Keratinocyte (primary cell): ENCODE data around the gene GPATCH1. TPM values are rescaled to one million over a fixed set of nuclear protein-coding genes. Genes with fewer than 3 reads are reported as not detected.

ENCODE experiments used
- DNase-seq: peaks from one replicate; pipeline ENCODE4 v3.0.0-alpha.2; 2011; ENCODE audit warnings: low read depth, missing footprints, low spot score
- FAIRE-seq: peaks from 2 replicates; lab custom pipeline; 2011; peaks lifted over from hg19 to GRCh38; lab: Jason Lieb, UNC
- H2AFZ ChIP-seq: 2 replicates; pipeline ENCODE4 v1.6.0; 2012; ENCODE audit warnings: low read length, control low read depth, inconsistent platforms; ENCODE audit not compliant: control insufficient read depth
- H3K27ac ChIP-seq: 2 replicates; pipeline ENCODE4 v1.5.1; 2011; ENCODE audit warnings: low read length; ENCODE audit not compliant: control insufficient read depth, insufficient read depth
- H3K27me3 ChIP-seq: 3 replicates; pipeline ENCODE4 v1.6.0; 2011; ENCODE audit warnings: low read length; ENCODE audit not compliant: control insufficient read depth, insufficient read depth; ENCODE audit errors: extremely low read depth
- H3K36me3 ChIP-seq, 2 experiments: 2 replicates in 1 of 2; 3 replicates in 1 of 2; pipeline ENCODE4 v1.5.1; 2011; ENCODE audit warnings: low read length in 2 of 2, mild to moderate bottlenecking in 1 of 2; ENCODE audit not compliant: control insufficient read depth in 2 of 2, insufficient read depth in 2 of 2; ENCODE audit errors: extremely low read depth in 1 of 2
- H3K4me1 ChIP-seq: 3 replicates; pipeline ENCODE4 v1.5.1; 2011; ENCODE audit warnings: low read length; ENCODE audit not compliant: control insufficient read depth, insufficient read depth; ENCODE audit errors: extremely low read depth
- H3K4me2 ChIP-seq: 3 replicates; pipeline ENCODE4 v1.6.0; 2011; ENCODE audit warnings: low read depth, low read length; ENCODE audit not compliant: control insufficient read depth, insufficient read depth; ENCODE audit errors: extremely low read depth
- H3K4me3 ChIP-seq, 3 experiments: fragments of 200-600 bp in 1 of 3; sonication (generic) in 1 of 3; 2 replicates in 2 of 3; 3 replicates in 1 of 3; pipeline ENCODE4 v1.5.1; 2011 to 2016; ENCODE audit warnings: low read length in 3 of 3, mild to moderate bottlenecking in 3 of 3, control low read depth in 2 of 3, inconsistent platforms in 1 of 3, low read depth in 1 of 3, mixed read lengths in 1 of 3, mixed run types in 1 of 3, moderate library complexity in 1 of 3; ENCODE audit not compliant: control insufficient read depth in 2 of 3, insufficient read depth in 2 of 3; ENCODE audit errors: extremely low read depth in 1 of 3
- H3K79me2 ChIP-seq: 2 replicates; pipeline ENCODE4 v1.6.0; 2012; ENCODE audit warnings: low read length; ENCODE audit not compliant: control insufficient read depth, insufficient read depth
- H3K9ac ChIP-seq: 3 replicates; pipeline ENCODE4 v1.6.0; 2011; ENCODE audit warnings: low read length; ENCODE audit not compliant: control insufficient read depth, insufficient read depth; ENCODE audit errors: extremely low read depth
- H3K9me1 ChIP-seq: 3 replicates; pipeline ENCODE4 v1.6.0; 2011; ENCODE audit warnings: low read length; ENCODE audit not compliant: control insufficient read depth, insufficient read depth; ENCODE audit errors: extremely low read depth
- H3K9me3 ChIP-seq: 2 replicates; pipeline ENCODE4 v1.5.1; 2012; ENCODE audit warnings: low read depth, low read length; ENCODE audit not compliant: control insufficient read depth
- H4K20me1 ChIP-seq: 3 replicates; pipeline ENCODE4 v1.6.0; 2011; ENCODE audit warnings: low read length; ENCODE audit not compliant: control insufficient read depth, insufficient read depth; ENCODE audit errors: extremely low read depth
- EZH2 ChIP-seq: IDR thresholded peaks from one replicate; pipeline ENCODE4 v1.6.1; 2012; ENCODE audit warnings: inconsistent platforms, mild to moderate bottlenecking, low read length, moderate library complexity
- dilution Hi-C: fragments of 300-500 bp; cut with MboI; formaldehyde crosslinking; loops from one replicate; pipeline ENCODE4 v1.7.0; 2020; ENCODE audit warnings: low sequenced_read_pairs; ENCODE audit not compliant: extremely low pct_ligation_motif_present
- polyA plus RNA-seq, 5 experiments: library from polyadenylated mRNA; depleted of rRNA in 3 of 5; stranded (reverse) in 3 of 5; stranded (forward) in 1 of 5; unstranded in 1 of 5; fragments of >200 nt; gene quantifications; 1 replicate in 1 of 5; 2 replicates in 3 of 5; 3 replicates in 1 of 5; pipeline versions ENCODE4 v1.2.1 to v1.2.3, GENCODE V29; 2011 to 2012; ENCODE audit warnings: missing spikeins in 2 of 5, low read depth in 1 of 5, low replicate concordance in 1 of 5
- TF ChIP-seq, protein P1 (sequence below), 3 experiments: IDR thresholded peaks in 1 of 3; conservative IDR thresholded peaks in 1 of 3; optimal IDR thresholded peaks in 1 of 3; 2 replicates in 2 of 3; 3 replicates in 1 of 3; pipeline versions ENCODE3 to v1.5.1; 2011; ENCODE audit warnings: low read length in 3 of 3, mild to moderate bottlenecking in 3 of 3, moderate library complexity in 2 of 3, control low read depth in 1 of 3, inconsistent platforms in 1 of 3; ENCODE audit not compliant: insufficient read depth in 2 of 3; ENCODE audit errors: extremely low read depth in 1 of 3

GPATCH1 gene
- polyA plus RNA-seq, 1 donor (not counting 4 experiments of a cell fraction or from before 2014, with no cell fraction given) = 5.8 TPM

DNA sequence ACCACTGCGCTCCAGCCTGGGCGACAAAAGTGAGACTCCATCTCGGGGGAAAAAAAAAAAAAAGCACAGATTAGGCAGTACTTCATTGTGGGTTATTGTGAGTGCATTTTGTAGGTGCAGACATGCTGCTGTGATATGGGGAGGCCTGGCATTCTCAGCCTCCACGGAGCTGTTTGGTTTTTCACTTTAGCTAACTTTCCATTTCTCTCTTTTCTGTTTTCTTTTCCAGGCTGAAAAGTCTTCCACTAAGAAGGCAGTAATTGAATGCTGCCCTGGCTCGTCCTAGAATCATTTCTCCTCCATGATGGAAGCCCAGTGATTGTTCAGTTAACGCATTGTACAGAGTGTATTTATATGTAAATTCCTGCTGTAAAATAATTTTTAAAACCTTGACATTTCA is 48.9 kb downstream of the GPATCH1 start:
- no peaks in the 10 kb centered on the region for H3K27me3 ChIP-seq
- dilution Hi-C loops = no loop called here
- H3K79me2 ChIP-seq = no peaks in the 10 kb centered on the region
- peaks cover 5 to 7% of the 10 kb centered on the region in 2 experiments for H3K36me3 ChIP-seq
- H3K27ac ChIP-seq = no peak overlapping the region
- no peaks in the 10 kb centered on the region for H4K20me1 ChIP-seq
- no peak overlapping the region for H3K4me2 ChIP-seq
- no peak overlapping the region for H3K9ac ChIP-seq
- DNase-seq = no peak
- H3K9me1 ChIP-seq = no peaks in the 10 kb centered on the region
- H3K4me1 ChIP-seq = no peaks in the 10 kb centered on the region
- no peak overlapping the region for H3K4me3 ChIP-seq
- no peak overlapping the region for H2AFZ ChIP-seq
- FAIRE-seq = no peak
- TF ChIP-seq, protein P1, sequence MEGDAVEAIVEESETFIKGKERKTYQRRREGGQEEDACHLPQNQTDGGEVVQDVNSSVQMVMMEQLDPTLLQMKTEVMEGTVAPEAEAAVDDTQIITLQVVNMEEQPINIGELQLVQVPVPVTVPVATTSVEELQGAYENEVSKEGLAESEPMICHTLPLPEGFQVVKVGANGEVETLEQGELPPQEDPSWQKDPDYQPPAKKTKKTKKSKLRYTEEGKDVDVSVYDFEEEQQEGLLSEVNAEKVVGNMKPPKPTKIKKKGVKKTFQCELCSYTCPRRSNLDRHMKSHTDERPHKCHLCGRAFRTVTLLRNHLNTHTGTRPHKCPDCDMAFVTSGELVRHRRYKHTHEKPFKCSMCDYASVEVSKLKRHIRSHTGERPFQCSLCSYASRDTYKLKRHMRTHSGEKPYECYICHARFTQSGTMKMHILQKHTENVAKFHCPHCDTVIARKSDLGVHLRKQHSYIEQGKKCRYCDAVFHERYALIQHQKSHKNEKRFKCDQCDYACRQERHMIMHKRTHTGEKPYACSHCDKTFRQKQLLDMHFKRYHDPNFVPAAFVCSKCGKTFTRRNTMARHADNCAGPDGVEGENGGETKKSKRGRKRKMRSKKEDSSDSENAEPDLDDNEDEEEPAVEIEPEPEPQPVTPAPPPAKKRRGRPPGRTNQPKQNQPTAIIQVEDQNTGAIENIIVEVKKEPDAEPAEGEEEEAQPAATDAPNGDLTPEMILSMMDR (optimal IDR thresholded peaks at IDR 0.05 in 1 of 3, IDR thresholded peaks at IDR 0.05 in 1 of 3, conservative IDR thresholded peaks at IDR 0.05 in 1 of 3; ENCODE audit: extremely low read depth in 1 of 3, insufficient read depth in 2 of 3, low read length in 3 of 3) = no peak
- TF ChIP-seq EZH2 = no peak
- H3K9me3 ChIP-seq = no peaks in the 10 kb centered on the region

DNA sequence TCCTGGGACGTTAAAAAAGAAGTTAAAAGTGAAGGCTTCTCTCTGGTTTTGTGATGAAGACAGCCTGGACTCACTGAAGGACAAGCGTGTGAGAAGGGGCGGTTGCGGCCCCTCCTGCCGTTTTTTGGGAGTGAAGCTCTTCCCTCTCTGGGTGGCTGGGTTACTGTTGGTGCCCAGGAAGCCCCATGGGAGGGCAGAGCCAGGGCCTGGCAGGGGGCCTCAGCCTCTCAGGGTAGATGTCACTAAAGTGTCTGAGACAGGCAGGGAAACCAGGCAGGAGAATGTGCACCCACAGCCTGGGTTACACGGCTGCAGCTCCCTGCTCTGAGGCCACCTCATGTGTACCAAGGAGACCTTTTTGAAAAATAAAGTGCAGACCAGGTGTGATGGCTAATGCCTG is 49.5 kb downstream of the GPATCH1 start:
- no peak for FAIRE-seq

More for the DNA sequence above, 49.5 kb downstream of the GPATCH1 start:
- H3K9me3 ChIP-seq = no peaks in the 10 kb centered on the region
- peaks cover 4 to 5% of the 10 kb centered on the region in 2 experiments for H3K36me3 ChIP-seq
- H3K27ac ChIP-seq = no peak overlapping the region
- H3K9ac ChIP-seq = no peak overlapping the region
- H3K27me3 ChIP-seq = no peaks in the 10 kb centered on the region
- H3K79me2 ChIP-seq = no peaks in the 10 kb centered on the region
- TF ChIP-seq EZH2 = no peak
- TF ChIP-seq, protein P1 (optimal IDR thresholded peaks at IDR 0.05 in 1 of 3, IDR thresholded peaks at IDR 0.05 in 1 of 3, conservative IDR thresholded peaks at IDR 0.05 in 1 of 3; ENCODE audit: extremely low read depth in 1 of 3, insufficient read depth in 2 of 3, low read length in 3 of 3) = no peak
- H3K4me2 ChIP-seq = no peak overlapping the region
- H3K4me3 ChIP-seq = no peak overlapping the region
- no peak overlapping the region for H2AFZ ChIP-seq
- DNase-seq = no peak
- H3K4me1 ChIP-seq = no peaks in the 10 kb centered on the region
- no peaks in the 10 kb centered on the region for H3K9me1 ChIP-seq
- H4K20me1 ChIP-seq = no peaks in the 10 kb centered on the region
- dilution Hi-C loops = no loop called here
